Activated CD4-positive, alpha-beta T cell treated with anti-CD3 and anti-CD28 coated beads, Interleukin-2, Interleukin-4, amounts not matched to agents 100 ng/mL and 50 ng/mL, durations not matched to agents 16 hours and 8 hours (primary cell): Measurements from ENCODE around the gene LBP.
A peak's percentile ranks its signal among the peaks of the same experiment; 100 is the strongest.
"Not testable (repeated sequence)": the region's sequence is repeated elsewhere in the genome, so short reads cannot be mapped to it uniquely, and the experiment has no call there.

Experiments
- DNase-seq: peaks from one replicate; pipeline ENCODE4 v3.0.0-alpha.2; 2020; ENCODE audit warnings: low spot score

Gene LBP

GRCh38 chr20:38346247-38346651 lies at the start of gene LBP:
LBP (plus strand) TSS chr20:38346482; CDS start chr20:38346517, 35 bp downstream.
- no peak for DNase-seq

GRCh38 chr20:38297916-38298674 lies 48.2 kb upstream of the LBP start:
- no peak for DNase-seq

- DNase-seq = no peak
Observed at GRCh38 chr20:38298768-38299288, 47.5 kb upstream of the LBP start.

GRCh38 chr20:38299963-38300362 lies 46.3 kb upstream of the LBP start:
- no peak for DNase-seq

GRCh38 chr20:38300438-38300837 lies 45.8 kb upstream of the LBP start:
- DNase-seq = no peak

GRCh38 chr20:38301309-38301708 lies 45.0 kb upstream of the LBP start:
- DNase-seq = no peak

- no peak for DNase-seq
Observed at GRCh38 chr20:38302786-38303185, 43.5 kb upstream of the LBP start.

- no peak for DNase-seq
Observed at GRCh38 chr20:38303908-38304379, 42.3 kb upstream of the LBP start, which contains the start of gene BPI. BPI (plus strand) TSS chr20:38304156; CDS start chr20:38304224, 68 bp downstream.

GRCh38 chr20:38304845-38305447 lies 41.3 kb upstream of the LBP start:
- DNase-seq = peak; percentile 29

GRCh38 chr20:38305541-38305940 lies 40.7 kb upstream of the LBP start:
- DNase-seq = no peak

GRCh38 chr20:38306379-38306778 lies 39.9 kb upstream of the LBP start:
- DNase-seq = no peak

- DNase-seq = no peak
Observed at GRCh38 chr20:38307371-38308046, 38.8 kb upstream of the LBP start.

GRCh38 chr20:38308047-38308438 lies 38.2 kb upstream of the LBP start:
- DNase-seq = no peak

- no peak for DNase-seq
Observed at GRCh38 chr20:38308447-38308846, 37.8 kb upstream of the LBP start.

GRCh38 chr20:38311091-38311490 lies 35.2 kb upstream of the LBP start:
- no peak for DNase-seq

GRCh38 chr20:38311491-38311890 lies 34.8 kb upstream of the LBP start:
- no peak for DNase-seq

- no peak for DNase-seq
Observed at GRCh38 chr20:38313676-38314075, 32.6 kb upstream of the LBP start.

- DNase-seq = not testable (repeated sequence)
Observed at GRCh38 chr20:38314350-38314749, 31.9 kb upstream of the LBP start.

GRCh38 chr20:38315290-38315966 lies 30.9 kb upstream of the LBP start:
- no peak for DNase-seq

GRCh38 chr20:38316341-38316740 lies 29.9 kb upstream of the LBP start:
- DNase-seq = no peak

GRCh38 chr20:38317422-38317821 lies 28.9 kb upstream of the LBP start:
- no peak for DNase-seq

- no peak for DNase-seq
Observed at GRCh38 chr20:38320221-38320620, 26.1 kb upstream of the LBP start.
